HG02943 (cell line): ENCODE data around the gene GALNT5.
"Not testable (repeated sequence)": the region's sequence is repeated elsewhere in the genome, so short reads cannot be mapped to it uniquely, and the experiment has no call there.

Source experiments
- ATAC-seq: cut with Tn5 transposase; IDR thresholded peaks from one replicate; pipeline ENCODE4 v1.9.1; 2021; ENCODE audit warnings: mild to moderate bottlenecking, low read depth, moderate library complexity; ENCODE audit not compliant: unreplicated experiment

The GALNT5 gene

GRCh38 chr2:157257312-157258252 is at the start of gene GALNT5:
TSS of gene GALNT5 (plus strand) at chr2:157257705. CDS start at chr2:157258083, 378 bp downstream.
- ATAC-seq: no peak

GRCh38 chr2:157216286-157216965 is 41.1 kb upstream of the GALNT5 start:
- ATAC-seq: no peak

GRCh38 chr2:157217409-157217808 is 40.1 kb upstream of the GALNT5 start:
- no peak for ATAC-seq

GRCh38 chr2:157218911-157219310 is 38.6 kb upstream of the GALNT5 start:
- ATAC-seq: no peak

- no peak for ATAC-seq
Measured at GRCh38 chr2:157220502-157220901, 37.0 kb upstream of the GALNT5 start.

- ATAC-seq: no peak
Measured at GRCh38 chr2:157221394-157221988, 36.0 kb upstream of the GALNT5 start.

- no peak for ATAC-seq
Measured at GRCh38 chr2:157223624-157224205, 33.8 kb upstream of the GALNT5 start.

GRCh38 chr2:157224448-157224847 is 33.1 kb upstream of the GALNT5 start:
- not testable (repeated sequence) for ATAC-seq

GRCh38 chr2:157227592-157227991 is 29.9 kb upstream of the GALNT5 start:
- no peak for ATAC-seq

GRCh38 chr2:157228946-157229345 is 28.6 kb upstream of the GALNT5 start:
- no peak for ATAC-seq

GRCh38 chr2:157229572-157229971 is 27.9 kb upstream of the GALNT5 start:
- ATAC-seq: no peak

GRCh38 chr2:157231476-157231875 is 26.0 kb upstream of the GALNT5 start:
- no peak for ATAC-seq

- ATAC-seq: no peak
Measured at GRCh38 chr2:157233506-157233905, 24.0 kb upstream of the GALNT5 start.

GRCh38 chr2:157236404-157236803 is 21.1 kb upstream of the GALNT5 start:
- ATAC-seq: no peak

- no peak for ATAC-seq
Measured at GRCh38 chr2:157238296-157238695, 19.2 kb upstream of the GALNT5 start.

GRCh38 chr2:157244691-157245090 is 12.8 kb upstream of the GALNT5 start:
- no peak for ATAC-seq

GRCh38 chr2:157245144-157245840 is 12.2 kb upstream of the GALNT5 start:
- ATAC-seq: no peak

- ATAC-seq: peak; percentile 88
Measured at GRCh38 chr2:157245846-157246764, 11.4 kb upstream of the GALNT5 start.

GRCh38 chr2:157246765-157247407 is 10.6 kb upstream of the GALNT5 start:
- no peak for ATAC-seq
